DMS114 treated with DMSO at 0.1 percent for 48 hours (cell line): ENCODE data around the gene NCCRP1.

Source experiments
- DNase-seq: peaks from one replicate; lab custom pipeline; 2025; ENCODE audit not compliant: unreplicated experiment; lab: John Stamatoyannopoulos, UW

The NCCRP1 gene

DNA sequence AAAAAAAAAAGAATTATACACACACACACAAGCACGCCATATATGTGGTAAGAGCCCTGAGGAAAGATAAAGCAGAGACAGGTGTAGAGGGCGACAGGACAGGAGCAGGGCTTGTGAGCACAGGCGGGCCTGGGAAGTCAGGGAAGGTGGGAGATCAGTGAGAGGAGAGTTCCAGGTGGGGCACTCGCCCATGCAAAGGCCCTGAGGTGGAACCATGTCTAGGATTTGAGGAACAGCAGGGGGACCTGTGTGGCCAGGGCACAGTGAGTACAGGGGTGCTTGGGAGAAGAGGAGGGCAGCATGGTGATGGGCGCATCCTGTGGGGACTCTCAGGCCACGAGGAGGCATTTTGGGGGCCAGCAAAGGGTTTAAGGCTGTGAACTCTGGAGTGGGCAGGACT lies 32.5 kb upstream of the NCCRP1 start:
- no peak for DNase-seq

DNA sequence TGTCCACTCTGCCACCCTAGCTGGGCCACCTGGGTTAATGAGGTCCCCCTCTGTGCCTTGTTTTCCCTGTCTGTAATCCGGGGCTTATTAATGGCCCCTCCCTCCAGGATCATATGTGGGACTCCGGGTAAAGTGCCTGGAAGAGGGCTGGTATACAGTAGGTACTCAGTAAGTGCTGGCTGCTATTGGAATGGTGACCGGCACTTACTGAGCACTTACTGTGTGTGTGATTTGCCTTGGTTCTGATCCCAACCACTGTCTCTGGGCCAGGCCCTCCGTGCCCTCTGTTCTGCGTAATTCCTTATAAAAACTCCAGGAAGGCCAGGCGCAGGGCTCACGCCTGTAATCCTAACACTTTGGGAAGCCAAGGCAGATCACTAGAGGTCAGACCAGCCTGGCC lies 30.9 kb upstream of the NCCRP1 start:
- DNase-seq = no peak

GRCh38 chr19:39166571-39167391 lies 30.0 kb upstream of the NCCRP1 start:
- DNase-seq = no peak

DNA sequence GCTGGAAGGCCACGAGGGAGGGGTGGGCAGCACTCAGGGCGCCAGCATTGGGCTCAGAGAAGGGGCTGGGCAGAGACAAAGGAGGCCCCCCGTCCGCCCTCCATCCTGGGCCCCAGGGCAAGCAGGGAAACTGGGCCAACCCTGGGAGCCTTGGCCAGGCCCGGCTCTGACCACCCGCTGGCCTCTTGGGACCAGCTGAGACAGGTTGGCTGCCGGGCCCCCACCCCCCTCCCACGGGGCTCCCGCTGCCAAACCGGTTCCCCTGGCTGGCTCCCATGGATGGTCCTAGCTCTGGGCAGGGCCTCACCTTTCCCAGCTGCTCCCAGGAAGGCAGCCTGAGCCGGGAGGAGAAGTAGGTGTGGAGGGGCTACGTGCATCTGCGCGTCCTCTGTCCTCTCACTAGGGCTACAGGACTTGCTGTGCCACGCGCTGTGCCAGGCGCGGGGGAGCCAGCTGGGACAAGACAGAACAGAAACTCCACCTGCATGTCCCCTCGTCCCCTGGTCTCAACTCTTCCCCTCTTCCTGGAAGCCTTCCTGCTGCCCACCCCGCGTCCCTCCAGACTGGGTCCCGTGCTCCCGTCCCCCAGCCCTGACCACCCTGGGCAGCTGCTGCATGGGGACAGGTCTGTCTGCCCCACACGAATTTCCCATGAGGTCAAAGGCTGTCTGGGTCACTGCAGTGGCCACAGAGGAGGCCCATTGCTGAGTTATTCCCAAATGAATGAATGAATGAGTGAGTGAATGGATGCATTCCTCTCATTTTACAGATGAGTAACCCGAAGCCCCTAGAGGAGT lies 29.1 kb upstream of the NCCRP1 start:
- no peak for DNase-seq

DNA sequence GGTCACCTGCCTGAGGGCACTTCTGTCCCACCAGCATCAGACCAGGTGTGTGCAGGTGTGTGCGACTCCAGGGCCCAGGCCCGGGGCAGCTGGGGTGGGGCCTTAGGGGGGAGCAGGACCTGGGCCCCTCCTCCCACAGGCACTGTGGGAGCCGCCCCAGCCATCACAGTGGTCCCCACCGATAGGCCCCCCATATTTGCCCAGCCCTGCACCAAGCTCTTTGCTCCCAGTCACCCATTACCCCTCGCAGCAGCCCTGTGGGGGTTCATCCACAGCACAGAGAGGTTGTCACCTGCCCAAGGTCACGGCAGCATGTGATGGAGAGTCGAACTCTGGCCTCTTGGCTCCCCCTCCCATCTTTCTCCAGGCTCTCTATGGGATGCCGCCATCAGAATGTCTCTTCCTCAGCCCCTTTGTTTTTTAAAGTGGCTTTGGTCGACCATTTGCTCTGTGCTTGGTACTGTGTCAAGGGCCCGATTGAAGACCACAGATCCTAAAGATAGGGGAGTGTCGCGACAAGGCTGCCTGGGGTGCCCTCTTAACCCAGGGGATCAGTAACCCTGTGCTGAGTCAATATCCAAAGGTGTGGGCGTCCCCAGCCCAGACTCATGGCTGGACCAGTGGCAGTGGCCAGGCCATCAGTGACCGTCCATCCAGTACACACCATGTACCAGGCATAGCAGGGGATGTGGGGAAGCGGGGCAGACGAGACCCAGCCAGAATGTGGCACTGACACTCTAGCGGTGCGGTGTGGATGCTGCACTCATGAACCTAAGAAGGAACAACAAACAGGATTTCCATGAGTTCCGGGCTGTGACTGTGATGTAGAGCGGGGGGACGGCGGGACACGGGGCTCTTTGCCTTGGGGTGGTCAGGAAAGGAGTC lies 28.3 kb upstream of the NCCRP1 start:
- no peak for DNase-seq

- DNase-seq = no peak
These were observed 27.5 kb upstream of the NCCRP1 start for GRCh38 chr19:39169143-39169810.

- DNase-seq = no peak
These were observed 26.2 kb upstream of the NCCRP1 start for GRCh38 chr19:39170386-39171231.

DNA sequence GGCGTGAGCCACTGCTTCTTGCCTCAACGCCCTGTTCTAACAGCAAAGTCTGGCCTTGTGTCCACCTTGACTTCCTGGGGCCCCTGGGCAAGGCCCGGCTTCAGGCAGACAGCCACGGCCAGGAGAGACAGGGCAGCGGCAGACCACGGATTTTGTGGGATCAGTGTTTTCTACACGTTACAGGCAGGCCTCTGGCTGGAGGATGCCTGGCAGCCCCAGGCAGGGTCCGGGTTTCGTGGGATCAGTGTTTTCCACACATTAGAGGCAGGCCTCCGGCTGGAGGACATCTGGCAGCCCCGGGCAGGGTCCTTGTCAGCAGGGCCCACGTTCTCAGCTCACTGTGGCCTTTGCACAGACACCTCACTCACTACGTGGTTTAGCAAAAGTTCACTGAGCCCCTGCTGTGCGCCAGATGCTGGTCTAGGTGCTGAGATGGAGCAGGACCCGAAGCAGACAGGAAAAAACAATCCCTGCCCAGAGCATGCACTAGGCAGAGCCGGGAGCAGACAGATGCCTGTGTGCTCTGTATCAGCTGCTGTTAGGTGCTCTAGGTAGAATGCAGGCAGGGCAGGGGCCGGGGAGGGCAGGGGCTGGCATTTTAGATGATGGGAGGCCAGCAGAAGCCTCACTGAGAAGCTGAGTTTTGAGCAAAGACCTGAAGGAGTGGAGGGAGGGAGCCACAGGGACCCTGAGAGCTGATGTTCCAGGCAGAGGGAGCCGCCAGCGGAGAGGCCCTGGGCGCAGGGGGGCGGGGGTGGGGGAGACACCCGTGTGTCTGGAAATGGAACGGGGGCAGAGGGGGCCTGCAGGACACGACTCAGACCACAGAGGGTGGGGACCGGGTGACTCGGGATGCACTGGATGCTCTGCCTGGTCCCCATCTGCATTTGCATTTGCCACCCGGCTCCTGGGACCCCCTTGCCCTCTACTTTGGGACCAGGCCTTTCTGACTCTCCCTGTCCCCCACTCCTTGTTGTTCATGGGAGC lies 25.0 kb upstream of the NCCRP1 start:
- DNase-seq = no peak

DNA sequence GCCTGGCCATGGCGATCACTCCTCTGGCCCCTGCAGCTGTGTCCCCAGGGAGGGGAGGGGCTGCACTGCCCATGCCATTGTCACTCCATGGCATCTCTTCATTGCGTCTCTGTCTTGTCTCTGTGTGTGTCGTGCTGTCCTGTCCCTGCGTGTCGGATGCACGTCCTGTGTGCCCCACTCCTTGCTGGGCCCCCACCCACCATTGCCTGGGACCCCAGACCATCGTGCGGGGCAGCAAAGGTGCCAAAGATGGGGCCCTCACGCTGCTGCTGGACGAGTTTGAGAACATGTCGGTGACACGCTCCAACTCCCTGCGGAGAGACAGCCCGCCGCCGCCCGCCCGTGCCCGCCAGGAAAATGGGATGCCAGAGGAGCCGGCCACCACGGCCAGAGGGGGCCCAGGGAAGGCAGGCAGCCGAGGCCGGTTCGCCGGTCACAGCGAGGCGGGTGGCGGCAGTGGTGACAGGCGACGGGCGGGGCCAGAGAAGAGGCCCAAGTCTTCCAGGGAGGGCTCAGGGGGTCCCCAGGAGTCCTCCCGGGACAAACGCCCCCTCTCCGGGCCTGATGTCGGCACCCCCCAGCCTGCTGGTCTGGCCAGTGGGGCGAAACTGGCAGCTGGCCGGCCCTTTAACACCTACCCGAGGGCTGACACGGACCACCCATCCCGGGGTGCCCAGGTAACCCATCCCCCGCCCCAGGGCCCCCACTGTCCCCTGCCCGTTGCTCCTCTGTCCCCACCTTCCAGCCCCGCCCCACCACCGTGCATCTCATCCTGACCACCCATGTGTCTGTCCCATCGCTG lies 23.9 kb upstream of the NCCRP1 start:
- no peak for DNase-seq

GRCh38 chr19:39173502-39173991 lies 23.2 kb upstream of the NCCRP1 start:
- DNase-seq = no peak

- no peak for DNase-seq
These were observed 22.6 kb upstream of the NCCRP1 start for GRCh38 chr19:39174142-39174541.

DNA sequence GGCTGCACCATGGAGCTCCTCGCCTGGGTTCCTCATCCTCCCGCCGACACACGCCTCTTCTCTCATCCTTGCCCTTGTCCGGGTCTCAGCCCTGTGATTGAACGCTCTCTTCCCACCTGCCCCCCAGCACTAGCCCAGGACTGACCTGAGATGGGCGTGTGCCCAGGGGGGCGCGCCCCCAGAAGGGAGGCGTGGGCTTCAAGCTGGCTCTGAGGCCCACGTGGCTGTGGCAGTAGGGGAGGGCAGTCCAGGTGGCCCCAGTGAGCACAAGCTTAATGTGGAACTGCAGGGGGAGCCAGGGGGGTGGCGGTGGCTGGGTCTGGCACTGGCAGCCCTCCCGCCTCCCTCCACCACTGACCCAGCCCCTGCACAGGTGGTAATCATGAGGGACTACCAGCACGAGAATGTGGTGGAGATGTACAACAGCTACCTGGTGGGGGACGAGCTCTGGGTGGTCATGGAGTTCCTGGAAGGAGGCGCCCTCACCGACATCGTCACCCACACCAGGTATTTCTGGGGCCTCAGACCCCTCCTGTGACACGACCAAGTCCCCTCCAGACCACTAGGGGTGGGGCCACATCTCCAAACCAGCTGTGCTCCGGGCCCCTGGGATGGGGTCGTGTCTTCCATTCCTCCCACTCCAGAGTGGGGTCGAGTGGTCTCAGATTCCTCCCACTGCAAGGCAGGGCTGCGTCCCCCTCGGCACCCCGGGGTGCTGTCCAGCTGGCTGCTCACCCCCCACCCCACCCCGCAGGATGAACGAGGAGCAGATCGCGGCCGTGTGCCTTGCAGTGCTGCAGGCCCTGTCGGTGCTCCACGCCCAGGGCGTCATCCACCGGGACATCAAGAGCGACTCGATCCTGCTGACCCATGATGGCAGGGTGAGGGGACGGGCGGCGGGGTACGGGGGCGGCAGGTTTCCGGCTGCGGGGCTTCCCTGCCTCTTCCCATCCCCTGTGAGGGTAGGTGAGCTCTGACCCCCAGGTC lies 21.9 kb upstream of the NCCRP1 start:
- DNase-seq = no peak

- DNase-seq = no peak
These were observed 21.2 kb upstream of the NCCRP1 start for GRCh38 chr19:39175564-39175963.

GRCh38 chr19:39177110-39177699 lies 19.6 kb upstream of the NCCRP1 start:
- no peak for DNase-seq

DNA sequence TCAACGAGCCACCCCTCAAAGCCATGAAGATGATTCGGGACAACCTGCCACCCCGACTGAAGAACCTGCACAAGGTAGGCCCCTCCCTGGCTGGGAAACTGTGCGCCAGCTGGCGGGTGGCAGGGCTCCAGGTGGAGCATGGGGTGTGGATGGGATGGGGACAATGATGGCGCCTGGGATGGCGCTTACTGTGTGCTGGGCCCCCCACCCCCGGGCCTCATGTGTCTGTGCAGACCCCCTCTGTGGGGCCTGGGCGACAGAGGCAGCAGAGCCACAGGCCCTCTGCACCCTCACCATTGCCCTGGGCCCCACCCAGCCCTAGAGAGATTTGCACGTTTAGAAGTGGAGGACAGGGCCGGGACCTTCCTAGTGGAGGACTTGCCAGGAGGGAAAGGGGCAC lies 19.0 kb upstream of the NCCRP1 start:
- no peak for DNase-seq
